Left kidney (tissue), 2 donors: ENCODE results near the gene TULP4. TPM values are rescaled to one million over a fixed set of nuclear protein-coding genes. Genes with fewer than 3 reads are reported as not detected.
"Not testable (repeated sequence)": the region's sequence is repeated elsewhere in the genome, so short reads cannot be mapped to it uniquely, and the experiment has no call there.

ENCODE experiments used
- DNase-seq: peaks from one replicate; pipeline ENCODE4 v3.0.0-alpha.2; 2013
- polyA plus RNA-seq: library from polyadenylated mRNA; unstranded; fragments of 120-200 nt; gene quantifications from one replicate; pipeline ENCODE4 v1.2.1, GENCODE V29; 2013; ENCODE audit not compliant: insufficient read length

Gene TULP4
- polyA plus RNA-seq, 1 donor, result 26.3 TPM

DNA sequence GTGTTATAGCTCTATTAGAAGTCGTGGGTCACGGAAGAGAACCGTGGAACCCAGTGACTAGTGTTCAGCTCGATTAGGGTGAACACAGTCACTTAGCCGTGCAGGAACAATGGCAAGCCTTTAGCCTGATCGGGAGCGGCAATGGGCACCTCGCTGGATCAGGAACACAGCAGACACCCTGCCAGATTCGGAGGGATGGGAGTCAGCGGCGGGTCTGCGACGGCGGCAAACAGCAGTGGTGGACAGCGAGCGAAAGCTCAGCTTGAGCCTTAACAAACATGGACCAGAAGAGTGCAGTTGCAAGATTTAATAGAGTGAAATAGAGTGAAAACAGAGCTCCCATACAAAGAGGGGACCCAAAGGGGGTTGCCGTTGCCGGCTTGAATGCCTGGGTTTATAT, 157.8 kb downstream of the TULP4 start:
- DNase-seq, result not testable (repeated sequence)

DNA sequence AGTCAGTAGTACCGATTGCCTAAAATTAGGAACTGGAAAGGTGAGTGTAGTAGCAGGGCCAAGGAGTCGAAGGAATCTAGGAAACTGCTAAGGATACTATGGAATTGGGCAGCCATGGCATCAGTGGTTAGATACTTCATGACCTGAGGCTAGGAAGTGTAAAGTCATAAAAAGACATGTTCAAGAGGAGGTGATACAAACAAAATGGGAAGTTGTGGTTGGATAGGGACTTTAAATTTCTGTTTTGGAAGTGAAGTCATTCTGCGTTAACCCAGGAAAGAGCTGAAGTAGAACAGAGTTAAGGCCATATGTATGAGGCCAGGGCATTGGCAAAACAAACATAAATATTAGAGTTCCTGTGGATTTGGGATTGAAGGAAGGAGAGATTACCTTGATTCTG, 159.1 kb downstream of the TULP4 start:
- no peak for DNase-seq

DNA sequence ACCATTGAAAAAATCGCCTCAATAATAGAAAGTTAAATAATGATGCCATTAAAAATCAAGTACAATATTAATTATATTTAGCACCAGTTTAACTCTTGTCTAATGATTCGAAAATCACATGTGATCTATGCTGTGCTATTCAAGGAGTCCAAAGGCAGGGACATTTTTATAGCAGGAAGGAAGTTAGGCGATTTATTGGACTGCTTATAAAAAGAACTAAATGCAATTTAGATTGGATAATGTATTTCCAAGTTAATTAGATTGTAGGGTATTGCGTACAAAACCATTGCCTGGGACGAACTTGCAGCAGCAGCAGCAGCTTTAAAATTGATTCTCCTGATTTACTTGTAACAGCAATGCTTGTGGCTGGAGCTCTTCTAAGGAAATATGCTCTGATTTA, 160.2 kb downstream of the TULP4 start:
- peak; percentile 35 for DNase-seq

DNA sequence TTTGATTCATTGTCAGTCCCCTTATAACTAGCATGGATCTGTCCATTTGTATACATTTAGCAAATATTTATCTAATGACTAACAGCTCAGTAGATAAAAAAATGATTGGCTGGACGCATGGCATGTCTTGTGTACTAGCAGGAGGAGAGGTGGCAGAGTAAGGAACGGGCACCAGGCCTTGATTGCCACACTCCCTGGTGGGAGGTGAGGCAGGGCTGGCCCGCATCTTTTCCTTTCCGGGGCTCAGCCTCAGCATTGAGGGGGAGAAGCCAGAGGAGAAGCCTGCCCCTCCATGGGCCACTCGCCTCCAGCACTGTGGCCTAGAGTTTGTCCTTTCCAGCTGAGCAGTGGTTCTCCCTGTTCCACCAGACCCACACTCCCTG, 162.7 kb downstream of the TULP4 start:
- no peak for DNase-seq

DNA sequence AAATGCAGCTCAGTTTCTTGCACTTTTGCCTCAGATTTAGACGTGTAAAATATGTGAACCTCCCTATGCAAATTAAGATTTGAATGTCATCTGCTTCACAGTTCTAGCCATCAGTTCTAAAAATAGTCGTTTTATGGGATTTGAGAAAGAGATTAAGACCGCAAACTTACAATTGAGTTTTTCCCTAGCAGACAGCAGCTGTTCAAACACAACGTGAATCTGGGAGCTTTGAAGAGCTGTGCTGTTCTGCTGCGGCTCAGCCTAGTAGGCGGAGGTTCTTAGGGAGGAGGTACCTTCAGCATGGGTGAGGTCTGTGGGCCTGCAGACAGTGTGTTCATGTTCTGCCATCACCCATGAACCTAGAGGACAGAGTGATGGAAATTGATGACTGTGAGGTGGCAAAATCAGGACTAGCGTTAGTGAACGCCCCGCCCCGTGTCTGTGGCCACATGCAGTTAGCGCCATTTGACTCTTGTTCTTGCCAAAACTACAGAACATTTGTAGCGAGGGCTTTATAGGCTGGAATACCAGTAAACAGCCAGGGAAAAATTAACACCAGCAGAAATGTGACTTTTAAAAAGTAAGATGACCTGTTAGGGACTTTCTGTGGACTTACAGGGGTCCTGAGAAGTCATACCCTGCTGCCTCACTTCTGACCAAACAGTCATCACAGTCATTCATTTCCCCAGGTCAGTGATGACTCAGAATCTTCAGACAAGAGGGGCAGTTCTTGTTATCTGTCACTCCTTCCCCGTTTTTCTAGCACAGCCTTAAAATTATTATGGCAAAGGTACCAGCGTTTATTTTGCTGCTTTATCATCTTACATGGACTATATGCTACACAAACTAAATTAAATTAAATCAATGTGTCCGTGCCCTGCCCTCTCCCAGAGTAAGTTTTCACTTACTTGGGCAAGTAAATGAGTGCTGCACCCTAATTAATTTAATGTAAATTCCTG, 163.4 kb downstream of the TULP4 start:
- peak; percentile 30 for DNase-seq

DNA sequence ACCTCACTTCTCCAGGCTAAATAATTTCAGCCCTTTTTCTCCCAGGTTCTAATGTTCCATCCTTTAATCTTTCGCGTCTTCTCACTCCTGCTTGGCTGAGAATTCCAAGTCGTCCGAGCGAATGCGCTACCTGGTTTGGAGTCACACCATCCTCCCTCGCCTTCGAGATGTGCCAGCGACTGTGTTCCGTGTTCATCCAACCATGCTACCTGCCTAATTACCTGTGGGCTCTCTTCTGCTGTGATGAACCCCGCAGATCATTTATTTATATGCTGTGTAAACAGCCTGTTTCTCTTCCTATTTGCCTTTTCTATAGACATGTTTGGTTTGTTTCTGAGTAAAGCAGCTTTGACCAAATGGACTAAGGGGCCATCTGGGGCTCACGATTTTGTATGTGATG, 164.1 kb downstream of the TULP4 start:
- no peak for DNase-seq

DNA sequence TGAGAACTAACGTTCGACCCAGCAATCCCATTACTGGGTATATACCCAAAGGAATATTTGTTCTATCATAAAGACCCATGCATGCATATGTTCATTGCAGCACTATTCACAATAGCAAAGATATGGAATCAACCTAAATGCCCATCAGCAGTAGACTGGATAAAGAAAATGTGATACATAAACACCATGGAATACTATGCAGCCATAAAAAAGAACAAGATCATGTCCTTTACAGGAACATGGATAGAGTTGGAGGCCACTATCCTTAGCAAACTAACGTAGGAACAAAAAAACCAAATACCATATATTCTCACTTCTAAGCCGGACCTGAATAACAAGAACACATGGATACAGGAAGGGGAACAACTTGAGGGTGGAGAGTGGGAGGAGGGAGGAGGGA, 165.5 kb downstream of the TULP4 start:
- not testable (repeated sequence) for DNase-seq

DNA sequence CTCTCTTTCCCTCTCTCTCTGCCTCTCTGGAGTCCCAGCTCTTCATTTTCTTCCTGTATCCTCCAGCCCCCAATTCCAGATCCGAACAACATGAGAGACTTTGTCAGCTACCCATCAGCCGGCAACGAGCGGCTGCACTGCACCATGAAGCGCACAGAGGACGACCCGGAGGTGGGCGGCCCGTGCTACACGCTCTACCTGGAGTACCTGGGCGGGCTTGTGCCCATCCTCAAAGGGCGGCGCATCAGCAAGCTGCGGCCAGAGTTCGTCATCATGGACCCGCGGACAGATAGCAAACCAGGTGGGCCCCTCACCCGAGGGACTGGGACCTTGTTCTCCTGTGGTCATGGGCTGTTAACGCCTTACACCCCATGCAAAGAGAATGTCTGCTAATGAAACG, 168.7 kb downstream of the TULP4 start:
- DNase-seq, result no peak

DNA sequence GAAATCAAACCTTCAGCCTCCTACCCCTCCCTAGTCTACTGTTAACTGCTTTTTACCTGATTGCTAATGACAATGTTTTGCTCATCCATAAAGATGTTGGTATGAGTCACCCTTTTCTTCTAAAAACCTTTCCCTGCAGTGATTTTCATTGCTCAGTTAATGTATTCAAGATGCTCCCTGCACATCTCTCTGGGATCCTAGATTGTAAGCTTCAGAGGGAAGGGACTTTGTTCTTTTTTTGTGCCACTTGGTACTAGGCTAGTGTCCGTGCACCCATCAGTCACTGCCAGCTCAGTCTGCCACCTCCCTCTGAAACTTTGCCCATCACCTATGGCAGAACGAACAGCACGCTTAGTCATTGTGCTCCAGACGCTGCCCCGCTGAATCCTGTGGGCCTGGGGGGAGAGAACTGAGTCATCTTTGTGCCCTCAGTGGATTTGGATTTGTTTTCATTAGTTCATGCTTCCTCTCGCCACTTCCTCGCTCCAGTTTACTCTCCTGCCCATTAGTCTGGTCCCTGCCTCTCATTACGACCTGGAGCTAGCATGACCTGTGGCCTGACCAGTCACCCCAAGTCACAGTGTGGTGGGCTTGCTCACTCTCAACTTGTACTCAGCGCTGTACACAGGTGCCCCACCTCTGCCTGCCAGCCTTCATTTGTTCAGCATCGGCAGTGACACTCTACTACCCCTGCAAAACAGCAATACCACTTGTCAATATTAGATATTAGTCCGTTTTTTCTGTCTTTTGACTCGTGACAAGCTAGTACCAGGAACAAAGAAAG, 169.6 kb downstream of the TULP4 start:
- no peak for DNase-seq

DNA sequence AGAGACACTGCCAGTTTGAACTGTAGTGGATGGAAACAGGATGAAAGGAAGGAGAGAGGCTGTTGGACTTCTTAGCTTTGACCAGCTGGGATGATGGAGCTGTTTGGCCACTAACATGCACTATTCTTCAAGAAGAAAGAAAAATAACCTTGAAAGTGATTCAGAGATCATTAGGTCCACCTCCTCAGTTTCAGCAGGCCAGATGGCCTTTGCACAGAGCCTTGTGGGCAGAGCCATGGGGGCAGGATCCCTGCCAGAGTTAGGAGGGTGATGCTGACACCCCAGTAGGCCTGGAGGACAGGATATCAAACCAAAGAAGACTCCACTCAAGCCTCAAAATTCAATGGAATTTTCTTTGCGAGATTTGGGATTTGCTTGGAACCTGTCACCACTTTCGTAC, 173.2 kb downstream of the TULP4 start:
- DNase-seq, result no peak

DNA sequence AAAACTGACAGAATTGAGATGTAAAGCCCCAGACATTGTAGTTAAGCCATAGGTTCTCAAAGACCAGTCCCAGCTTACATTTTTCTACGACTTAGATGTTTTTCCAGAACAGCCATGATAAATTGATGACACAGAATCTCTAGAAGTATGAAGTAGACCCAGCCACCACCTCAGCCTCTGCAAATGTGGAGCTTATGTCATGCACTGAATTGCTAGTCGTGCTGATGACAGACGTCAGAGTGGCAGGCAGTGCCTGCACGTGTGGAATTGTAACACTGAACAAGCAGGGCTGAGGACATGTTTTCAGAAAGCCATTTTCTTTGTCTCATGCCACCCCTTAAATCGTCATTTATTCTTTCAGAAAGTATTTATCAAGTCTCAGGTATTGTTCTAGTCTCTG, 175.2 kb downstream of the TULP4 start:
- no peak for DNase-seq

DNA sequence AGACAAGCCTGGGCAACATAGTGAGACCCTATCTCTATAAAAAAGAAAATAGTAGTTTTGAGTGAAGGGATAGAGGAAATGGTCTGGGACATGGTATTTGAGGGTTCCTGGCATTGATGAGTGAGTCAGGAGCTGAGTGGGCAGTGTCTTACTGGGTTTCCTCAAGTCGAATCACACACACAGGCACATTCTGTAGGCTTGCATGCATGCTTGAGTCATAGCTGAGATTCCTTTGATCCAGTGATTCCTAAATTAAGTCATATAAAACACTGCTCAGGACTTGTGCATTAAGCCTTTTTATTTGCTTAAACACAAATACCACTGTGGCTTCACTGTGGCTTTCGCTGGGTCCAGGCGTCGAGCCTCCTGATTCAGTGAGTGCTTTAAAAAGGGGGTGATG, 175.8 kb downstream of the TULP4 start:
- DNase-seq, result no peak

DNA sequence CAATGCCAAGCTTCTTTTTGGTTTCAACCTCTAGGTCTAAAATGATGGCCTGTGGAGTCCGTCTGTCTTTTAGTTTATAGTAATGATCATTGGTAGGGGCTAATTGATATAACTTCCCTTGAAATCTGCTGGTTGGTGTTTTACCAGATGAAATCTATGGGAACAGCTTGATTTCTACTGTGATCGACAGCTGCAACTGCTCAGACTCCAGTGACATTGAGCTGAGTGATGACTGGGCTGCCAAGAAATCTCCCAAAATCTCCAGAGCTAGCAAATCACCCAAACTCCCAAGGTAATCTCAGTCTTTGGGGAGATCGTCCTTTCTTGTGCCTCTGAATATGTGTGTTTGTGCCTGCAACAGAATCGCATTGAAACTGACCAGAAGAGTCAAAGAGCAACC, 177.2 kb downstream of the TULP4 start:
- DNase-seq, result no peak

DNA sequence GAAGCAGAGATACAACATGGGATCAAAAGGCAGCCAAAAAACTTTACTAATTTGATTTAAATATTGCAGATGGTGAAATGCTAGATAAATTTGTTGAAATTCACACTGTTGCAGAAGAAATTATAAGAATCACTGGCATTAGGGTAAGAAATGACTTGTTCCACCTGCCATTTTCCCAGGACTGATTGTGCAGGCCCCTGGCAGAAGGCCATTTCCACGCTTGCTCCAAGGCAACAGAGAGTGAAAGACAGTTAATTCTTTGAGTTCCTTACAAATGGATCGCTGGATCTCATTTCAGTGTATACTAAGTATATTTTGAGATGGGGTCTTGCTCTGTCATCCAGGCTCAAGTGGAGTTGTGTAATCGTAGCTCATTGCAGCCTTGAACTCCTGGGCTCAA, 180.6 kb downstream of the TULP4 start:
- no peak for DNase-seq

DNA sequence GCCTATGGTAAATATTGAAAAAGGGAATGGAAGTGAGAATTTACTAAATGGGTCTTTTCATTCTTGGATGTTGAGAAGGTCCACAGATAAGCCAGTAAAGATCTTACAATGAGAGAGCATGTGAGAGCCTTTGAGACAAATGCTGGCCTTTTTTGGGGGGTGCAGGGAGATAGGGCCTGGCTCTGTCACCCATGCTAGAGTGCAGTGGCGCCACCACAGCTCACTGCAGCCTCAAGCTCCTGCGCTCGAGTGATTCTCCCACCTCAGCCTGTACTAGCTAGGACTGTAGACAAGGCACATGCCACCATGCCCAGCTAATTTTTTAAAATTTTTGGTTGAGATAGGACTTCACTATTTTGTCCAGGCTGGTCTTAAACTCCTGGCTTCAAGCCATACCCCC, 184.4 kb downstream of the TULP4 start:
- no peak for DNase-seq

DNA sequence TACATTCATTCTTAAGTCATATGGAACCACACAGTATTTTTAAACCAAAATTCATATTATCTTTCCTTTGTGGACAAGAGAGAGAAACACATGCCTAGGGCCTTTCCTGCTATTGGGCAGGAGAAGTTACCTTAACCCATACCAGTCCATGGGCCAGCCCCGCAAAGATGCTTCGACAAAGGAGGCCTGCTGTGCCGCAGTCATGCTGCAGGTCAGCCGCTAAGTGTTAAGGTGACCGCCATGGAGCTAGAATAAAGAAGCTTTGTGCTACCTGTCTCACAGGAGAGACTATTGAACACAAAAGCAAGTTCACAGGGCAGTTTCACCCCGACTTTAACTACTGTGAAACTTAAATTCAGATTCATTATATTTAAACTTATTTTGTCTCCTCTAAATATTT, 185.4 kb downstream of the TULP4 start:
- DNase-seq, result no peak

DNA sequence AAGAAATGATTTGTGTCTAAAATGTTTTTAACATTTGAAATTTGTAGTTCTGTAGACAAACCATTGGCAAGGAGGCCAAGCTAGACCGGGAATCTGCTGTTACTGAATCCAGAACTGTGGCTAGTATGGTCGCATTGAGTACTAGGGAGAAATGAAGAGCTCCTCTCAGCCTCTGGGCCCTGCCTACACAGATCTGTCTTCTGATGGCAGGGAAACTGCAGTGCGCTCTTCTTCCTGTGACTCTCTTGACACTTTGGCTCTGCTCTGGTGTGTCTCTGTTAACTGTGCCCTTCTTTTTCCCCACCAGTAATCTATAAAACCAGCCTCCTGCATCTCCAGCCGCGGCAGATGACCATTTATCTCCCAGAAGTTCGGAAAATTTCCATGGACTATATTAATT, 186.1 kb downstream of the TULP4 start:
- DNase-seq, result no peak

DNA sequence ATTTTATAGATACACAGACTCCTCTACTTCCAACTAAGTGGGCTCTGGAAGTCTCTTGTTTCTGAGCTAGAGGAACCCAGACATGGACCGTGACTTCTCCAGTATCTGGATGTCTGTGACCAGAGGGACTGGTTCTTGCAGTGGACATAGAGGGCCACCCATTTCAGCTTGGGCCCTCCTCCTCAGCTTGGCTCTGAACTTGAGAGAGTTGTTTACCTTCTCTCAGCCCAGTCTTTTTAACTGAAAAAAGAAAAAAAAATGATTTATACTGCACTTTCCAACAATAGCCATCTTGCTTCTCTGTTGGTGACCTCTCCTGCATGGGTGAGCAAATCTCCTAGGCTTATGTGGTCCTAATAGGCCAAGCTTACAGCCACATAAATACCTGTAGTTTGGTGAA, 187.3 kb downstream of the TULP4 start:
- DNase-seq, result no peak

DNA sequence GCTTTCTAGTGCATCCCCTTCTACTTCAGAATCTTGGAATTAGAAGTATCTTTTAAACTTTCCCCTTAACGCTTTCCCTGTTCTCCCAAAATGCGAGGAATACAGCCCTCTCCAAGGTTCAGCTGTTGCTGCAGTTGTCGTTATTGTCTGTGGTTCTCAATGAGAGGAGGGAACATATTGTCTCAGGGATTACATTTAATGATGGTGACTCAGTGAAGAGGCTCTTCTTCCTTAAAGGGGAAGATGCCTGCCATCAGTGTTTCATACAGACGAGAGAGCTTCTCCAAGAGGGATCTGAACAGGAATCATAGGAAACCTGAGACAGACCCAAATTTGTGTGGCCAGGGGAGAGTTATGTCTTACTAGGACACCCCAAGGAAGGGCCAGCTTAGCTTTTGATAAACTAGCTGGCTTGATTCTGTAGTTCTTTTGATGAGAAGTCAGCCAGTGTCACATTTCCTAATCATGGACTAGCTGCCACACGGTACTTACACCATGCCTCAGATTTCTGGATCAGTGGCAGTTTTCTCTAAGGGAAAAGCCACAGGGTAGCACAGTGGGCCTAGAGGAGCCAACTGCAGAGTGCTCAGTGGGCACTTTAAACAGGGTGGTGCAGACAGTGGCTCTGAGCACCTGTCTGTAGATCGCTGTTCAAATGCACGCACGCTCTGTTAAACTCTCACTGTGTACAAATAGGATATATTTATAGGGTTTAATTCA, 187.9 kb downstream of the TULP4 start:
- DNase-seq, result no peak

DNA sequence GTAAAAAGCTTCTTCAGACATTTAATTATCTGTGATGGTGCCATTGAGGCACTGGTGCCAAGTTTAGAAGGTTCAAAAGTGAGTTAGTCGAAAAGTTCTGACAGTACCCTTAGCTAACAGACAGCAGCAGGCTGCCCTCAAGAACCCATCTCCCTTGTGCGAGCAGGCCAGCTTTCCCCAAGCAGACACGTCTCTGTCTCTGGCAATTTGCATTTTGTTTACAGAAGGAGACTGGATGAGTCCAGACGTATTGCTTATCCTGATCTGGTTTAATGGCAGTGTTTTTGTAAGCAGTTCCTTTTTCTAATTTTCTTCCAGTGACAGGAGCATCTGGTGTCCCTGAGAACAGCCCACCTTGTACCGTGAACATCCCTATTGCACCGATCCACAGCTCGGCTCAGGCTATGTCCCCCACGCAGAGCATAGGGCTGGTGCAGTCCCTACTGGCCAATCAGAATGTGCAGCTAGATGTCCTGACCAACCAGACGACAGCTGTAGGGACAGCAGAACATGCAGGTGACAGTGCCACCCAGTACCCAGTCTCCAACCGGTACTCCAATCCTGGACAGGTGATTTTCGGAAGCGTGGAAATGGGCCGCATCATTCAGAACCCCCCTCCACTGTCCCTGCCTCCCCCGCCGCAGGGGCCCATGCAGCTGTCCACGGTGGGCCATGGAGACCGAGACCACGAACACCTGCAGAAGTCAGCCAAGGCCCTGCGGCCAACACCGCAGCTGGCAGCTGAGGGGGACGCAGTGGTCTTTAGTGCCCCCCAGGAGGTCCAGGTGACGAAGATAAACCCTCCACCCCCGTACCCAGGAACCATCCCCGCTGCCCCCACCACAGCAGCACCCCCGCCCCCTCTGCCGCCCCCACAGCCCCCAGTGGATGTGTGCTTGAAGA, 189.3 kb downstream of the TULP4 start:
- no peak for DNase-seq

DNA sequence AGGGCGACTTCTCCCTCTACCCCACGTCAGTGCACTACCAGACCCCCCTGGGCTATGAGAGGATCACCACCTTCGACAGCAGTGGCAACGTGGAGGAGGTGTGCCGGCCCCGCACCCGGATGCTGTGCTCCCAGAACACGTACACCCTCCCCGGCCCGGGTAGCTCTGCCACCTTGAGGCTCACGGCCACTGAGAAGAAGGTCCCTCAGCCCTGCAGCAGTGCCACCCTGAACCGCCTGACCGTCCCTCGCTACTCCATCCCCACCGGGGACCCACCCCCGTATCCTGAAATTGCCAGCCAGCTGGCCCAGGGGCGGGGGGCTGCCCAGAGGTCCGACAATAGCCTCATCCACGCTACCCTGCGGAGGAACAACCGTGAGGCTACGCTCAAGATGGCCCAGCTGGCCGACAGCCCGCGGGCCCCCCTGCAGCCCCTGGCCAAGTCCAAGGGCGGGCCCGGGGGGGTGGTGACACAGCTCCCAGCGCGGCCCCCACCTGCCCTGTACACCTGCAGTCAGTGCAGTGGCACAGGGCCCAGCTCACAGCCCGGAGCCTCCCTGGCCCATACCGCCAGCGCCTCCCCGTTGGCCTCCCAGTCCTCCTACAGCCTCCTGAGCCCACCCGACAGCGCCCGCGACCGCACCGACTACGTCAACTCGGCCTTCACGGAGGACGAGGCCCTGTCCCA, 190.1 kb downstream of the TULP4 start:
- no peak for DNase-seq
